SK-N-SH treated with all-trans-retinoic acid at 6 μM for 48 hours (cell line): ENCODE results near the gene C11orf52.

Experiments used
- ATAC-seq: fragments of 200-7000 bp; cut with Tn5 transposase; 3 replicates; pipeline ENCODE4 v1.9.1; 2020; ENCODE audit warnings: mild to moderate bottlenecking, moderate library complexity
- ARNTL ChIP-seq: fragments of 450-650 bp; formaldehyde crosslinking; IDR thresholded peaks from 2 replicates; pipeline ENCODE4 v1.5.0; 2020; ENCODE audit warnings: low read depth, mild to moderate bottlenecking, moderate library complexity, borderline replicate concordance
- CSDC2 ChIP-seq: fragments of 250-450 bp; sonication (Bioruptor Pico); IDR thresholded peaks from 2 replicates; pipeline ENCODE4 v1.5.0; 2020; ENCODE audit warnings: mild to moderate bottlenecking, moderate library complexity
- CSRNP3 ChIP-seq: fragments of 250-450 bp; sonication (Bioruptor Pico); IDR thresholded peaks from 2 replicates; pipeline ENCODE4 v1.5.1; 2021; ENCODE audit warnings: mild to moderate bottlenecking, moderate library complexity
- ESRRG ChIP-seq: fragments of 250-450 bp; sonication (Bioruptor Pico); IDR thresholded peaks from 2 replicates; pipeline ENCODE4 v1.6.1; 2021; ENCODE audit warnings: mild to moderate bottlenecking
- GLIS3 ChIP-seq: fragments of 250-450 bp; sonication (Bioruptor Pico); IDR thresholded peaks from 2 replicates; pipeline ENCODE4 v1.5.0; 2020; ENCODE audit warnings: mild to moderate bottlenecking, moderate library complexity
- ISL1 ChIP-seq: fragments of 250-450 bp; sonication (Bioruptor Pico); IDR thresholded peaks from 2 replicates; pipeline ENCODE4 v2.1.2; 2022; ENCODE audit warnings: mild to moderate bottlenecking, moderate library complexity
- OSR1 ChIP-seq: fragments of 250-450 bp; sonication (Bioruptor Pico); IDR thresholded peaks from 2 replicates; pipeline ENCODE4 v1.8.0; 2022; ENCODE audit warnings: moderate library complexity, mild to moderate bottlenecking, inconsistent platforms
- PATZ1 ChIP-seq: fragments of 250-450 bp; sonication (Bioruptor Pico); IDR thresholded peaks from 2 replicates; pipeline ENCODE4 v1.8.0; 2020; ENCODE audit warnings: mild to moderate bottlenecking, moderate library complexity, borderline replicate concordance
- PPARA ChIP-seq: fragments of 250-450 bp; sonication (Bioruptor Pico); IDR thresholded peaks from 2 replicates; pipeline ENCODE4 v1.5.0; 2020; ENCODE audit warnings: mild to moderate bottlenecking, borderline replicate concordance
- RARB ChIP-seq: fragments of 250-450 bp; sonication (Bioruptor Pico); IDR thresholded peaks from 2 replicates; pipeline ENCODE4 v1.8.0; 2021; ENCODE audit warnings: mild to moderate bottlenecking, moderate library complexity
- SNAI2 ChIP-seq: fragments of 250-450 bp; sonication (Bioruptor Pico); IDR thresholded peaks from 2 replicates; pipeline ENCODE4 v1.5.0; 2020; ENCODE audit warnings: mild to moderate bottlenecking, moderate library complexity
- TCF4 ChIP-seq: fragments of 250-450 bp; sonication (Bioruptor Pico); IDR thresholded peaks from 2 replicates; pipeline ENCODE4 v1.8.0; 2021; ENCODE audit warnings: mild to moderate bottlenecking, moderate library complexity, borderline replicate concordance
- TOX ChIP-seq: fragments of 250-450 bp; sonication (Bioruptor Pico); IDR thresholded peaks from 2 replicates; pipeline ENCODE4 v1.8.0; 2021; ENCODE audit warnings: mild to moderate bottlenecking, moderate library complexity, borderline replicate concordance
- TSHZ2 ChIP-seq: fragments of 250-450 bp; sonication (Bioruptor Pico); IDR thresholded peaks from 2 replicates; pipeline ENCODE4 v1.5.0; 2020; ENCODE audit warnings: mild to moderate bottlenecking, moderate library complexity
- ZC3H10 ChIP-seq: fragments of 250-450 bp; sonication (Bioruptor Pico); IDR thresholded peaks from 2 replicates; pipeline ENCODE4 v1.5.1; 2021; ENCODE audit warnings: mild to moderate bottlenecking, moderate library complexity
- ZFP3 ChIP-seq: fragments of 250-450 bp; sonication (Bioruptor Pico); IDR thresholded peaks from 2 replicates; pipeline ENCODE4 v1.5.0; 2020; ENCODE audit warnings: mild to moderate bottlenecking, moderate library complexity
- ZFP30 ChIP-seq: fragments of 450-650 bp; formaldehyde crosslinking; IDR thresholded peaks from 2 replicates; pipeline ENCODE4 v1.5.0; 2022; ENCODE audit warnings: mild to moderate bottlenecking, moderate library complexity
- ZNF565 ChIP-seq: fragments of 450-650 bp; formaldehyde crosslinking; conservative IDR thresholded peaks from 2 replicates; pipeline ENCODE4 v1.5.0; 2020; ENCODE audit warnings: low read depth, mild to moderate bottlenecking, moderate library complexity
- ZNF70 ChIP-seq: fragments of 450-650 bp; formaldehyde crosslinking; IDR thresholded peaks from 2 replicates; pipeline ENCODE4 v1.5.0; 2020; ENCODE audit warnings: mild to moderate bottlenecking, moderate library complexity
- ZNF8 ChIP-seq: fragments of 450-650 bp; formaldehyde crosslinking; IDR thresholded peaks from 2 replicates; pipeline ENCODE4 v1.5.0; 2020; ENCODE audit warnings: mild to moderate bottlenecking, moderate library complexity
- TF ChIP-seq, protein P1 (sequence below): fragments of 250-450 bp; sonication (Bioruptor Pico); IDR thresholded peaks from 2 replicates; pipeline ENCODE4 v1.8.0; 2021; ENCODE audit warnings: low read depth, mild to moderate bottlenecking, moderate library complexity, borderline replicate concordance
- TF ChIP-seq, protein P2 (sequence below): fragments of 250-450 bp; sonication (Bioruptor Pico); IDR thresholded peaks from 2 replicates; pipeline ENCODE4 v1.5.1; 2020; ENCODE audit warnings: low read depth, mild to moderate bottlenecking, moderate library complexity

Gene C11orf52

GRCh38 chr11:111908639-111909305 lies 9.9 kb upstream of the C11orf52 start:
- no peak for ATAC-seq
- TF ChIP-seq PATZ1 (CRISPR knock-in tag) (no peak), ZC3H10 (CRISPR knock-in tag) (no peak), ZNF70 (CRISPR knock-in tag) (no peak), TCF4 (CRISPR knock-in tag) (no peak), ZNF8 (CRISPR knock-in tag) (no peak), CSDC2 (no peak), RARB (CRISPR knock-in tag) (no peak), PPARA (CRISPR knock-in tag) (no peak), ISL1 (no peak), TSHZ2 (CRISPR knock-in tag) (no peak), ZFP30 (CRISPR knock-in tag) (no peak)
- TF ChIP-seq, protein P1, sequence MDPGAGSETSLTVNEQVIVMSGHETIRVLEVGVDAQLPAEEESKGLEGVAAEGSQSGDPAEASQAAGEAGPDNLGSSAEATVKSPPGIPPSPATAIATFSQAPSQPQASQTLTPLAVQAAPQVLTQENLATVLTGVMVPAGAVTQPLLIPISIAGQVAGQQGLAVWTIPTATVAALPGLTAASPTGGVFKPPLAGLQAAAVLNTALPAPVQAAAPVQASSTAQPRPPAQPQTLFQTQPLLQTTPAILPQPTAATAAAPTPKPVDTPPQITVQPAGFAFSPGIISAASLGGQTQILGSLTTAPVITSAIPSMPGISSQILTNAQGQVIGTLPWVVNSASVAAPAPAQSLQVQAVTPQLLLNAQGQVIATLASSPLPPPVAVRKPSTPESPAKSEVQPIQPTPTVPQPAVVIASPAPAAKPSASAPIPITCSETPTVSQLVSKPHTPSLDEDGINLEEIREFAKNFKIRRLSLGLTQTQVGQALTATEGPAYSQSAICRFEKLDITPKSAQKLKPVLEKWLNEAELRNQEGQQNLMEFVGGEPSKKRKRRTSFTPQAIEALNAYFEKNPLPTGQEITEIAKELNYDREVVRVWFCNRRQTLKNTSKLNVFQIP (CRISPR knock-in tag), result no peak

DNA sequence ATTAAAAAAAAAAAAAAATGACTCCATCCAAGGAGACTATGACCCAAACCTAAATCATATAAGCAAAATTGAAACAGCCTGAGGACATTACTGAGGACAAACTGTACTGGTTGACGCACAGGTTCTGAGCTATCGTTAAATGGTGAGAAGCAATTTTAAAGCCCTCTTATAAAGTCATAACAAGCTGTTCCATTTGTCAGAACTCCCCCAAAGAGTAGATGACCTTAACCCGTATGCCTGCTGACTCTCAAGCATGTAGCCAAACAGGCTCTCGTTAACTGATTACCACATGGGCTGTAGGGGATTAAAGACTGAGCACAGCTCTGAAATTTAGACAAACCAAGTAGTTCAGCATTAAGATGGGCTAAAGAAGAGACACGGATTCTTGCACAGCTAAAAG lies 9.3 kb upstream of the C11orf52 start:
- no peak for ATAC-seq
- no peak for TF ChIP-seq ARNTL (CRISPR knock-in tag)
- no peak for TF ChIP-seq ZFP30 (CRISPR knock-in tag)
- TF ChIP-seq PATZ1 (CRISPR knock-in tag), result no peak
- TF ChIP-seq ZNF565 (CRISPR knock-in tag), result no peak
- no peak for TF ChIP-seq TOX (CRISPR knock-in tag)
- no peak for TF ChIP-seq ZFP3 (CRISPR knock-in tag)
- TF ChIP-seq PPARA (CRISPR knock-in tag), result no peak
- TF ChIP-seq CSDC2, result no peak
- TF ChIP-seq ISL1, result no peak
- TF ChIP-seq GLIS3 (CRISPR knock-in tag), result no peak
- no peak for TF ChIP-seq ESRRG
- no peak for TF ChIP-seq CSRNP3
- TF ChIP-seq ZC3H10 (CRISPR knock-in tag), result no peak
- no peak for TF ChIP-seq OSR1 (CRISPR knock-in tag)
- no peak for TF ChIP-seq SNAI2 (CRISPR knock-in tag)
- TF ChIP-seq TSHZ2 (CRISPR knock-in tag), result no peak
- no peak for TF ChIP-seq RARB (CRISPR knock-in tag)
- TF ChIP-seq TCF4 (CRISPR knock-in tag), result no peak
- no peak for TF ChIP-seq ZNF8 (CRISPR knock-in tag)
- TF ChIP-seq, protein P2, sequence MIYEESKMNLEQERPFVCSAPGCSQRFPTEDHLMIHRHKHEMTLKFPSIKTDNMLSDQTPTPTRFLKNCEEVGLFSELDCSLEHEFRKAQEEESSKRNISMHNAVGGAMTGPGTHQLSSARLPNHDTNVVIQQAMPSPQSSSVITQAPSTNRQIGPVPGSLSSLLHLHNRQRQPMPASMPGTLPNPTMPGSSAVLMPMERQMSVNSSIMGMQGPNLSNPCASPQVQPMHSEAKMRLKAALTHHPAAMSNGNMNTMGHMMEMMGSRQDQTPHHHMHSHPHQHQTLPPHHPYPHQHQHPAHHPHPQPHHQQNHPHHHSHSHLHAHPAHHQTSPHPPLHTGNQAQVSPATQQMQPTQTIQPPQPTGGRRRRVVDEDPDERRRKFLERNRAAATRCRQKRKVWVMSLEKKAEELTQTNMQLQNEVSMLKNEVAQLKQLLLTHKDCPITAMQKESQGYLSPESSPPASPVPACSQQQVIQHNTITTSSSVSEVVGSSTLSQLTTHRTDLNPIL (CRISPR knock-in tag), result no peak
- TF ChIP-seq, all 23 proteins: peak for 0
